ENCODE data around the gene NDUFV1.

DNA sequence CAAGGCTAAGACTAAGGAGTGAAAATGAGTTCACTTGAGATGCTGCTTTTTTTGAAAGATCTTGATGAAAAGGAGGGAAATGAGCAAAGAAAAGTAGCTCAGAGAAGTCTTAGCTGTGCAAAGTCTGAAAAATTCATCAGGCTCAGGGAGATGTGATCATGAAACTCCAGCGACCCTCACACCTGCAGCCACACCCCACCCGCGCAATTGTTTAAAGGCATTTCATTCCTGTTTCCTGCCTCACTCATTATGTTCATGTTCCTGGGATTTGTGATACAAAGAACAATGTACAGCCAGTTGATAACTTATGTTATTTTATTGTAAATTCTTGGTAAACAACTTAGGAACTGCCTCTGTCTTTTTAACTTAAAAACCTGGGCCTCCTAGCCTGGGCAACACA lies 31.8 kb upstream of the NDUFV1 start:
- TF ChIP-seq EZH2 (IDR thresholded peaks at IDR 0.05; ENCODE audit: insufficient read depth, poor library complexity, severe bottlenecking), result no peak
- no peak for TF ChIP-seq EZH2phosphoT487 (IDR thresholded peaks at IDR 0.05; ENCODE audit: insufficient read depth, low read depth)

Measured in GM23248 (cell line).